ENCODE measurements around the gene IFT57.

The IFT57 gene

DNA sequence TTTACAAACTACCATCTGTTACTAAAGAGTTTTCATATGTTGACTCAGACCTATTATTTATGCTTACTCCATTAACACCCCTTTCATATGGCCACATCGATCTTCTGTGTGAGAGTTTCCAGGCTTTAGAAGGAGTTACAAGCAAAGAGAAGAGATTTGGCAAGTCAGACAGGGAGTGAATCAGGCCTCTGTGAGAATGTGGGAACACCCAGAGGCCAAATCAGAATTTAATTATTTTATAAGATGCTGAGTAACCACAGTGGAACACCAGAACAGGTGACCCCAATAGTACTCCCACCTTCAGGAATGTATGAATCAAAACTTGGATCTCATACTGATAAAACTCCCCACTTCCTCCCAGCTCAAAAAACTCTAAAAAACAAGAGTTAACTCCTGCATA lies 42.0 kb downstream of the IFT57 start:
- H3K9me3 ChIP-seq (ENCODE audit: control insufficient read depth in 1 of 2, low read length in 2 of 2) = peaks cover 0 to 4% of the 10 kb centered on the region in 2 donors
- no peak overlapping the region for H3K4me3 ChIP-seq (ENCODE audit: low read depth in 1 of 2, low read length in 2 of 2)
- no peak overlapping the region for H3K9ac ChIP-seq (ENCODE audit: low read depth in 1 of 2, low read length in 2 of 2)
- no peak overlapping the region for H3K27ac ChIP-seq (ENCODE audit: low read depth, low read length)
- no peaks in the 10 kb centered on the region for H3K36me3 ChIP-seq (ENCODE audit: control insufficient read depth in 1 of 2, insufficient read depth in 2 of 2, low read length in 2 of 2)
- no peaks in the 10 kb centered on the region for H3K4me1 ChIP-seq (ENCODE audit: control insufficient read depth in 1 of 2, insufficient read depth in 2 of 2, low read length in 2 of 2)
- H3K27me3 ChIP-seq (ENCODE audit: control insufficient read depth in 1 of 2, insufficient read depth in 2 of 2, low read length in 2 of 2) = no peaks in the 10 kb centered on the region

- no peaks in the 10 kb centered on the region for H3K4me1 ChIP-seq (ENCODE audit: control insufficient read depth in 1 of 2, insufficient read depth in 2 of 2, low read length in 2 of 2)
- H3K27ac ChIP-seq (ENCODE audit: low read depth, low read length) = no peak overlapping the region
- no peaks in the 10 kb centered on the region for H3K9me3 ChIP-seq (ENCODE audit: control insufficient read depth in 1 of 2, low read length in 2 of 2)
- no peaks in the 10 kb centered on the region for H3K27me3 ChIP-seq (ENCODE audit: control insufficient read depth in 1 of 2, insufficient read depth in 2 of 2, low read length in 2 of 2)
- no peak overlapping the region for H3K9ac ChIP-seq (ENCODE audit: low read depth in 1 of 2, low read length in 2 of 2)
- H3K36me3 ChIP-seq (ENCODE audit: control insufficient read depth in 1 of 2, insufficient read depth in 2 of 2, low read length in 2 of 2) = no peaks in the 10 kb centered on the region
- H3K4me3 ChIP-seq (ENCODE audit: low read depth in 1 of 2, low read length in 2 of 2) = no peak overlapping the region
Observed at GRCh38 chr3:108178676-108179075, 43.5 kb downstream of the IFT57 start.

DNA sequence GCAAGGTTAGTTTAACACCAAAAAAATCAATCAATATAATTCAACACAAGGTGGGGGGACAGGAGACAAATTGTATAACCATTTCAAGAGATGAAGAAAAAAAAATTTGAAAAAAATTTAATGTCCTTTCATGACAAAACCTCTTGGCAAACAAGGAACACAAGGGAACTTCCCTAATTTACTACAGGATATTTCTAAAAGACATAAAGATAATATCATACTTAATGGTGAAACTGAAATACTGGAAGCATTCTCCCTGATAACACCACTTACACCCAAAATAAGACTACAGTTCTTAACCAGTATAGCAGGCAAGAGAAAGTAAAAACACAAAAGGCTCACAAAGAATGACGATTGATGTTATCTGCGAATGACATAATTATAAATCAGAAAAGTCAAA lies 44.7 kb downstream of the IFT57 start:
- no peaks in the 10 kb centered on the region for H3K27me3 ChIP-seq (ENCODE audit: control insufficient read depth in 1 of 2, insufficient read depth in 2 of 2, low read length in 2 of 2)
- H3K4me1 ChIP-seq (ENCODE audit: control insufficient read depth in 1 of 2, insufficient read depth in 2 of 2, low read length in 2 of 2) = no peaks in the 10 kb centered on the region
- no peak overlapping the region for H3K9ac ChIP-seq (ENCODE audit: low read depth in 1 of 2, low read length in 2 of 2)
- no peaks in the 10 kb centered on the region for H3K36me3 ChIP-seq (ENCODE audit: control insufficient read depth in 1 of 2, insufficient read depth in 2 of 2, low read length in 2 of 2)
- no peak overlapping the region for H3K4me3 ChIP-seq (ENCODE audit: low read depth in 1 of 2, low read length in 2 of 2)
- H3K27ac ChIP-seq (ENCODE audit: low read depth, low read length) = no peak overlapping the region
- H3K9me3 ChIP-seq (ENCODE audit: control insufficient read depth in 1 of 2, low read length in 2 of 2) = no peaks in the 10 kb centered on the region

- no peaks in the 10 kb centered on the region for H3K9me3 ChIP-seq (ENCODE audit: control insufficient read depth in 1 of 2, low read length in 2 of 2)
- no peaks in the 10 kb centered on the region for H3K36me3 ChIP-seq (ENCODE audit: control insufficient read depth in 1 of 2, insufficient read depth in 2 of 2, low read length in 2 of 2)
- no peaks in the 10 kb centered on the region for H3K27me3 ChIP-seq (ENCODE audit: control insufficient read depth in 1 of 2, insufficient read depth in 2 of 2, low read length in 2 of 2)
- no peak overlapping the region for H3K4me3 ChIP-seq (ENCODE audit: low read depth in 1 of 2, low read length in 2 of 2)
- no peak overlapping the region for H3K9ac ChIP-seq (ENCODE audit: low read depth in 1 of 2, low read length in 2 of 2)
- H3K27ac ChIP-seq (ENCODE audit: low read depth, low read length) = no peak overlapping the region
- H3K4me1 ChIP-seq (ENCODE audit: control insufficient read depth in 1 of 2, insufficient read depth in 2 of 2, low read length in 2 of 2) = no peaks in the 10 kb centered on the region
Observed at GRCh38 chr3:108175352-108175751, 46.9 kb downstream of the IFT57 start.

GRCh38 chr3:108171106-108171505 lies 51.1 kb downstream of the IFT57 start:
- Histone ChIP-seq H3K27me3 (ENCODE audit: control insufficient read depth in 1 of 2, insufficient read depth in 2 of 2, low read length in 2 of 2) (no peaks in the 10 kb centered on the region), H3K36me3 (ENCODE audit: control insufficient read depth in 1 of 2, insufficient read depth in 2 of 2, low read length in 2 of 2) (peaks cover 0 to 5% of the 10 kb centered on the region in 2 donors), H3K9ac (ENCODE audit: low read depth in 1 of 2, low read length in 2 of 2) (no peak overlapping the region), H3K4me1 (ENCODE audit: control insufficient read depth in 1 of 2, insufficient read depth in 2 of 2, low read length in 2 of 2) (no peaks in the 10 kb centered on the region), H3K9me3 (ENCODE audit: control insufficient read depth in 1 of 2, low read length in 2 of 2) (no peaks in the 10 kb centered on the region), H3K4me3 (ENCODE audit: low read depth in 1 of 2, low read length in 2 of 2) (no peak overlapping the region), H3K27ac (ENCODE audit: low read depth, low read length) (no peak overlapping the region)

DNA sequence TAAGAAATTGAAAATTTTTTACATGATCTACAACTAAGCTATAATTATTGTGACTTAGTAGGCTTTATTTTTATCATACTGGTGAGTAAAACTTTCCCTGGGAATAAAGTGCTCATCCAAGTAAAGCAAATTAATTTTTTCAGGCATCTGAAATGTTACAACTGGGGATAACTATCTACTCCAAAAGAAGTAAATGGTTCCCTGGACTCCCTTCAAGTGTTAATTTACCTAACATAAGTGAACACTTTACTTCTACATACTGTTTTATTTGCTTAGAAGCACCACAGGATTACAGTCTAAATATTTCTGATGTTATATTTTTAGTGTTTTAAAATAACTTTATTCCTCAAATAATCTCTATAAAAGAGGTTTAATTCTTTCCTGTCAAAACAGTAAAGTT lies 57.8 kb downstream of the IFT57 start:
- Histone ChIP-seq H3K9me3 (ENCODE audit: control insufficient read depth in 1 of 2, low read length in 2 of 2) (no peaks in the 10 kb centered on the region), H3K9ac (ENCODE audit: low read depth in 1 of 2, low read length in 2 of 2) (no peak overlapping the region), H3K27me3 (ENCODE audit: control insufficient read depth in 1 of 2, insufficient read depth in 2 of 2, low read length in 2 of 2) (no peaks in the 10 kb centered on the region), H3K36me3 (ENCODE audit: control insufficient read depth in 1 of 2, insufficient read depth in 2 of 2, low read length in 2 of 2) (peaks cover 7 to 11% of the 10 kb centered on the region in 2 donors), H3K4me3 (ENCODE audit: low read depth in 1 of 2, low read length in 2 of 2) (no peak overlapping the region), H3K4me1 (ENCODE audit: control insufficient read depth in 1 of 2, insufficient read depth in 2 of 2, low read length in 2 of 2) (no peaks in the 10 kb centered on the region), H3K27ac (ENCODE audit: low read depth, low read length) (no peak overlapping the region)

DNA sequence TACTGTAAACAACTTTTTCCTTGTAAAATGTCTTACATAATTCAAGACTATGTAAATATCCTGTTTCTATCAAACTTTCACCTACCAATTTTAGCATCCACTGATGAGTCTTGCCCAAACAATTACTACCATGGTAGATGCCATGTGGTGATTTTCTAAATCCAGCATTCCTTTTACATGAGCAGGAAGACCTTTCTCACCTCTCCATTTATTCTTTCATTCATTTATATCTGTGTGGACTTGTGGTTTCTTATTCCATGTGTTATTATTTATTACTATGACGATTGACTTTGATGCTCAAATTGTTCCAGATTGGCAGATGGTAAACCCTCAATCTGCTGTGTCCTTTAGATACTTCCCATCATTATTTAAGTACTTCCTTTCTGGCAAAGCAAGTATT lies 62.4 kb downstream of the IFT57 start:
- peaks cover 0 to 6% of the 10 kb centered on the region in 2 donors for H3K36me3 ChIP-seq (ENCODE audit: control insufficient read depth in 1 of 2, insufficient read depth in 2 of 2, low read length in 2 of 2)
- no peak overlapping the region for H3K9ac ChIP-seq (ENCODE audit: low read depth in 1 of 2, low read length in 2 of 2)
- H3K9me3 ChIP-seq (ENCODE audit: control insufficient read depth in 1 of 2, low read length in 2 of 2) = no peaks in the 10 kb centered on the region
- no peaks in the 10 kb centered on the region for H3K4me1 ChIP-seq (ENCODE audit: control insufficient read depth in 1 of 2, insufficient read depth in 2 of 2, low read length in 2 of 2)
- no peak overlapping the region for H3K27ac ChIP-seq (ENCODE audit: low read depth, low read length)
- no peaks in the 10 kb centered on the region for H3K27me3 ChIP-seq (ENCODE audit: control insufficient read depth in 1 of 2, insufficient read depth in 2 of 2, low read length in 2 of 2)
- H3K4me3 ChIP-seq (ENCODE audit: low read depth in 1 of 2, low read length in 2 of 2) = no peak overlapping the region

DNA sequence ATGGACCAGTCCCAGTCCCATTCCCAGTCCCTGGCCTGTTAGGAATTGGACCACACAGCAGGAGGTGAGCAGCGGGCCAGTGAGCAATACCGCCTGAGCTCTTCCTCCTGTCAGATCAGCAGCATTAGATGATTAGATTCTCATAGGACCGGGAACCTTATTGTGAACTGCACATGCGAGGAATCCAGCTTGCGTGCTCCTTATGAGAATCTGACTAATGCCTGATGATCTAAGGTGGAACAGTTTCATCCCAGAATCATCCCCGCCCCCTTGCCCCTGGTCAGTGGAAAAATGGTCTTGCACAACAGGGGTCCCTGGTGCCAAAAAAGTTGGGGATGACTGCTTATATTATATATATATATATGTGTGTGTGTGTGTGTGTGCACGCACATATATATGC lies 63.1 kb downstream of the IFT57 start:
- no peak overlapping the region for H3K4me3 ChIP-seq (ENCODE audit: low read depth in 1 of 2, low read length in 2 of 2)
- no peaks in the 10 kb centered on the region for H3K27me3 ChIP-seq (ENCODE audit: control insufficient read depth in 1 of 2, insufficient read depth in 2 of 2, low read length in 2 of 2)
- no peak overlapping the region for H3K9ac ChIP-seq (ENCODE audit: low read depth in 1 of 2, low read length in 2 of 2)
- no peaks in the 10 kb centered on the region for H3K4me1 ChIP-seq (ENCODE audit: control insufficient read depth in 1 of 2, insufficient read depth in 2 of 2, low read length in 2 of 2)
- H3K27ac ChIP-seq (ENCODE audit: low read depth, low read length) = no peak overlapping the region
- no peaks in the 10 kb centered on the region for H3K9me3 ChIP-seq (ENCODE audit: control insufficient read depth in 1 of 2, low read length in 2 of 2)
- peaks cover 0 to 6% of the 10 kb centered on the region in 2 donors for H3K36me3 ChIP-seq (ENCODE audit: control insufficient read depth in 1 of 2, insufficient read depth in 2 of 2, low read length in 2 of 2)

- no peak overlapping the region for H3K9ac ChIP-seq (ENCODE audit: low read depth in 1 of 2, low read length in 2 of 2)
- no peak overlapping the region for H3K4me3 ChIP-seq (ENCODE audit: low read depth in 1 of 2, low read length in 2 of 2)
- H3K9me3 ChIP-seq (ENCODE audit: control insufficient read depth in 1 of 2, low read length in 2 of 2) = no peaks in the 10 kb centered on the region
- peaks cover 0 to 6% of the 10 kb centered on the region in 2 donors for H3K36me3 ChIP-seq (ENCODE audit: control insufficient read depth in 1 of 2, insufficient read depth in 2 of 2, low read length in 2 of 2)
- no peak overlapping the region for H3K27ac ChIP-seq (ENCODE audit: low read depth, low read length)
- no peaks in the 10 kb centered on the region for H3K4me1 ChIP-seq (ENCODE audit: control insufficient read depth in 1 of 2, insufficient read depth in 2 of 2, low read length in 2 of 2)
- H3K27me3 ChIP-seq (ENCODE audit: control insufficient read depth in 1 of 2, insufficient read depth in 2 of 2, low read length in 2 of 2) = no peaks in the 10 kb centered on the region
Observed at GRCh38 chr3:108158251-108158650, 64.0 kb downstream of the IFT57 start.

DNA sequence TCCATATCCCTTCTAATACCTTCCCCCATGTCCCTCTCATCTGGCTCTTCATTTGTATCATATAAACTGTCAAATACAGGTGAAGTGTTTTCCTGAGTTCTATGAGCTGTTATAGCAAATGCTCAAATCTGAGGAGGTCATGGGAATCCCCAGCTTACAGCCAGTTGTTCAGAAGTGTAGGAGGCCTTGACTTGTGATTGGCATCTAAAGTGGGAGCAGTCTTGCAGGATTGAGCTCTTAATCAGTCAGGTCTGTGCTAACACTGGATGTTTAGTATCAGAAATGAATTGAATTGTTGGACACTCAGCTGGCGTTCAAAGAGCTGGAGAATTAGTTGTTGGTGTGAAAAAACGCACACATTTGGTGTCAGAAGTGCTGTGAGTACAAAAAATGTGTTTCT lies 65.0 kb downstream of the IFT57 start:
- peaks cover 2 to 9% of the 10 kb centered on the region in 2 donors for H3K4me1 ChIP-seq (ENCODE audit: control insufficient read depth in 1 of 2, insufficient read depth in 2 of 2, low read length in 2 of 2)
- peaks cover 0 to 6% of the 10 kb centered on the region in 2 donors for H3K36me3 ChIP-seq (ENCODE audit: control insufficient read depth in 1 of 2, insufficient read depth in 2 of 2, low read length in 2 of 2)
- H3K4me3 ChIP-seq (ENCODE audit: low read depth in 1 of 2, low read length in 2 of 2) = no peak overlapping the region
- H3K9me3 ChIP-seq (ENCODE audit: control insufficient read depth in 1 of 2, low read length in 2 of 2) = no peaks in the 10 kb centered on the region
- no peaks in the 10 kb centered on the region for H3K27me3 ChIP-seq (ENCODE audit: control insufficient read depth in 1 of 2, insufficient read depth in 2 of 2, low read length in 2 of 2)
- no peak overlapping the region for H3K9ac ChIP-seq (ENCODE audit: low read depth in 1 of 2, low read length in 2 of 2)
- no peak overlapping the region for H3K27ac ChIP-seq (ENCODE audit: low read depth, low read length)

DNA sequence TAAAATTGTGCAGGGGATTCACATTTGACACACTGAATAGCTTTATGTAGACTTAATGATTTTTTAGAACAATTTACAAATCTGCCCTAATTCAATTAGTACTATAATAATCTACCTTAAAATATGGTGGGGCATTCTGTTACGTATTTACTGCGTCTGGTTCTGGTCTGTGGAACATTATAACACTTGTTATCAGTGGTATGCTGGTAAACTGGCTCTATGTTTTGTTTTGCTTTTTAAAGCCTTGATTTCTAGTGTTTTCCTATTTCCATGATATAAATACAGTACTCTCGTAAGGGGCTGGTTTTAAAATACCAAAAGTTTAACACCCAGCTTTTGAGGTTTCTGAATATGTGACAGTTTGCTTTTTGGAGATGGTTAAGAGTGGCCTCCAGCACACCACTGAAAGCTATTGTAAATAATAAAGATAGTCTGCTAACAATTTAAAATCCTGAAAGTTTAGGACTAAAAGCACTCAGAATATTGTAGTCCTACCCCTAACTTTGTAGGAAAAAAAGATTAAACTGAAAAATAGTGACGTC lies 65.8 kb downstream of the IFT57 start:
- H3K9ac ChIP-seq (ENCODE audit: low read depth in 1 of 2, low read length in 2 of 2) = no peak overlapping the region
- H3K4me3 ChIP-seq (ENCODE audit: low read depth in 1 of 2, low read length in 2 of 2) = no peak overlapping the region

More for the DNA sequence above, 65.8 kb downstream of the IFT57 start:
- Histone ChIP-seq H3K27ac (ENCODE audit: low read depth, low read length) (no peak overlapping the region), H3K4me1 (ENCODE audit: control insufficient read depth in 1 of 2, insufficient read depth in 2 of 2, low read length in 2 of 2) (peaks cover 7 to 15% of the 10 kb centered on the region in 2 donors), H3K36me3 (ENCODE audit: control insufficient read depth in 1 of 2, insufficient read depth in 2 of 2, low read length in 2 of 2) (no peaks in the 10 kb centered on the region), H3K9me3 (ENCODE audit: control insufficient read depth in 1 of 2, low read length in 2 of 2) (no peaks in the 10 kb centered on the region), H3K27me3 (ENCODE audit: control insufficient read depth in 1 of 2, insufficient read depth in 2 of 2, low read length in 2 of 2) (no peaks in the 10 kb centered on the region)

Data from duodenal mucosa (tissue), 2 donors.